Kidney tubule cell (primary cell): ENCODE data around the gene DDI2.
"Not testable (repeated sequence)": the region's sequence is repeated elsewhere in the genome, so short reads cannot be mapped to it uniquely, and the experiment has no call there.

Source experiments
- DNase-seq: peaks from one replicate; pipeline ENCODE4 v3.0.0-alpha.2; 2018; ENCODE audit warnings: low spot score

Gene DDI2

GRCh38 chr1:15637826-15638225 lies 20.6 kb downstream of the DDI2 start:
- DNase-seq, result no peak

- no peak for DNase-seq
Observed at GRCh38 chr1:15639262-15639661, 22.0 kb downstream of the DDI2 start.

GRCh38 chr1:15639931-15640330 lies 22.7 kb downstream of the DDI2 start:
- DNase-seq, result no peak

GRCh38 chr1:15640667-15641066 lies 23.4 kb downstream of the DDI2 start:
- DNase-seq, result peak; percentile 65

GRCh38 chr1:15649937-15650336 lies 32.7 kb downstream of the DDI2 start:
- DNase-seq, result no peak

GRCh38 chr1:15650433-15650832 lies 33.2 kb downstream of the DDI2 start:
- no peak for DNase-seq

GRCh38 chr1:15652130-15652529 lies 34.9 kb downstream of the DDI2 start:
- not testable (repeated sequence) for DNase-seq

GRCh38 chr1:15654091-15654690 lies 36.9 kb downstream of the DDI2 start:
- DNase-seq, result no peak

GRCh38 chr1:15656464-15656863 lies 39.2 kb downstream of the DDI2 start:
- no peak for DNase-seq

GRCh38 chr1:15657021-15657420 lies 39.8 kb downstream of the DDI2 start:
- no peak for DNase-seq

GRCh38 chr1:15660151-15660550 lies 42.9 kb downstream of the DDI2 start:
- DNase-seq, result no peak

GRCh38 chr1:15662477-15662876 lies 45.2 kb downstream of the DDI2 start:
- no peak for DNase-seq

- no peak for DNase-seq
Observed at GRCh38 chr1:15663925-15664324, 46.7 kb downstream of the DDI2 start.

GRCh38 chr1:15667362-15667761 lies 50.1 kb downstream of the DDI2 start:
- DNase-seq, result no peak

- peak; percentile 55 for DNase-seq
Observed at GRCh38 chr1:15668089-15668754, 51.0 kb downstream of the DDI2 start.

- DNase-seq, result no peak
Observed at GRCh38 chr1:15669074-15669473, 51.8 kb downstream of the DDI2 start.

- DNase-seq, result no peak
Observed at GRCh38 chr1:15669864-15670263, 52.6 kb downstream of the DDI2 start.

- DNase-seq, result no peak
Observed at GRCh38 chr1:15671430-15671829, 54.2 kb downstream of the DDI2 start.

GRCh38 chr1:15674386-15675159 lies 57.3 kb downstream of the DDI2 start:
- no peak for DNase-seq

GRCh38 chr1:15676010-15676409 lies 58.8 kb downstream of the DDI2 start:
- no peak for DNase-seq

- no peak for DNase-seq
Observed at GRCh38 chr1:15676688-15677661, 59.7 kb downstream of the DDI2 start.

GRCh38 chr1:15678578-15678977 lies 61.3 kb downstream of the DDI2 start:
- peak; percentile 98 for DNase-seq
